ENCODE data around the gene AZI2.

Gene AZI2, protein sequence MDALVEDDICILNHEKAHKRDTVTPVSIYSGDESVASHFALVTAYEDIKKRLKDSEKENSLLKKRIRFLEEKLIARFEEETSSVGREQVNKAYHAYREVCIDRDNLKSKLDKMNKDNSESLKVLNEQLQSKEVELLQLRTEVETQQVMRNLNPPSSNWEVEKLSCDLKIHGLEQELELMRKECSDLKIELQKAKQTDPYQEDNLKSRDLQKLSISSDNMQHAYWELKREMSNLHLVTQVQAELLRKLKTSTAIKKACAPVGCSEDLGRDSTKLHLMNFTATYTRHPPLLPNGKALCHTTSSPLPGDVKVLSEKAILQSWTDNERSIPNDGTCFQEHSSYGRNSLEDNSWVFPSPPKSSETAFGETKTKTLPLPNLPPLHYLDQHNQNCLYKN

DNA sequence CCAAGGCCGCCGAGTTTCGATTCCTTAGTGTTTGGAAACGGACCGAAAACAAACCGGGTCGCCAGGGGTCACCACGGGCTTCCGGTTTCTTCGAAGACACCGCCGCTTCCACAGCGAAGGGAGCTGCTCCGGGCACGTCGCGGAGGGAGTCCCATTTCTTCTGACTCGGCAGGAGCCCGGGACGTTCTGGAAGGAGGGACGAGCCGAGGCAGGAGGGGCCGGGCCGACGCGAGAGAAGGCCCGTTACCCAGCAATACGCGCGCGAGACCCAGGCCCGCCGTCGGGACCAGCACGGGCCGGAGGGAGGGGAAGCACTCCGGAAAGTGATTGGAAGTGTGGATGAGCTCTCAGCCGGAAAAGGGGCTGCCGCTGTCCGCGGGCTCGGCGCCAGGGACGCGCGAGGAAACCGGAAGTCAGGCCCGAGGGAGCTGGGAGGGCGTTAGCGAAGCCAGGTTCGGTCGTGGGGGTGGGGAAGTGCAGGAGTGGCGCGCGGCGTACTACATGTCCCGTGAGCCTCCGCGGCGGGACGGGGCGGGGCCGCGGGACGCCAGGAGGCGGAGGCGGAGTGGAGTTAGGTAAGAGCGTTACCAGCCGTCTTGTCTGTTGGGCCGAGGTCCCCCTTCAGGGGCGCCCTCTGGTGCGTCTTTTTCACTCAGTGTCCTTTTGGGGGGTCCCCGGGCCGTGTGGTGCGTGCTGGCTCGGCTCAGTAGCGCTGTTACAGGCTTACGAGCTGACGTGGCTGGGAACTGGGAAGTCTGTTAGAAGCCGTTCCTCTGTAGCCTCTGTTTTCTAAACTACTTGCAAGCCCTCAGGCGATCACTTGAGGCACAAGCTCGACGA lies at the start of gene AZI2, which contains the start of gene ZCWPW2:
AZI2 (minus strand) TSS at position 196 of the 840 bp plus-strand sequence. CDS start 8,207 bp downstream, outside the sequence.
ZCWPW2 (plus strand) TSS at position 93 of the 840 bp plus-strand sequence. CDS start 64,348 bp downstream, outside the sequence.
- intact Hi-C loops (cut with DNase I; ENCODE audit: low total_unique reads): no loop called here
- peak within 1 kb of the TSS; percentile 98 to 100 for H3K27ac ChIP-seq
- H3K4me3 ChIP-seq: peak within 1 kb of the TSS; percentile 69 to 92
- TF ChIP-seq, protein P1, sequence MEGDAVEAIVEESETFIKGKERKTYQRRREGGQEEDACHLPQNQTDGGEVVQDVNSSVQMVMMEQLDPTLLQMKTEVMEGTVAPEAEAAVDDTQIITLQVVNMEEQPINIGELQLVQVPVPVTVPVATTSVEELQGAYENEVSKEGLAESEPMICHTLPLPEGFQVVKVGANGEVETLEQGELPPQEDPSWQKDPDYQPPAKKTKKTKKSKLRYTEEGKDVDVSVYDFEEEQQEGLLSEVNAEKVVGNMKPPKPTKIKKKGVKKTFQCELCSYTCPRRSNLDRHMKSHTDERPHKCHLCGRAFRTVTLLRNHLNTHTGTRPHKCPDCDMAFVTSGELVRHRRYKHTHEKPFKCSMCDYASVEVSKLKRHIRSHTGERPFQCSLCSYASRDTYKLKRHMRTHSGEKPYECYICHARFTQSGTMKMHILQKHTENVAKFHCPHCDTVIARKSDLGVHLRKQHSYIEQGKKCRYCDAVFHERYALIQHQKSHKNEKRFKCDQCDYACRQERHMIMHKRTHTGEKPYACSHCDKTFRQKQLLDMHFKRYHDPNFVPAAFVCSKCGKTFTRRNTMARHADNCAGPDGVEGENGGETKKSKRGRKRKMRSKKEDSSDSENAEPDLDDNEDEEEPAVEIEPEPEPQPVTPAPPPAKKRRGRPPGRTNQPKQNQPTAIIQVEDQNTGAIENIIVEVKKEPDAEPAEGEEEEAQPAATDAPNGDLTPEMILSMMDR (IDR thresholded peaks at IDR 0.05): peak; percentile 6 to 19
- H3K27me3 ChIP-seq: no peaks in the 10 kb centered on the region
- DNase-seq: peak; percentile 94 to 97
- peaks cover 9 to 25% (median 22%) of the 10 kb centered on the region in 3 donors for H3K36me3 ChIP-seq
- peaks cover 0 to 46% (median 17%) of the 10 kb centered on the region in 4 donors for H3K4me1 ChIP-seq
- H3K9me3 ChIP-seq: peaks cover 0 to 20% (median 6%) of the 10 kb centered on the region in 3 donors

DNA sequence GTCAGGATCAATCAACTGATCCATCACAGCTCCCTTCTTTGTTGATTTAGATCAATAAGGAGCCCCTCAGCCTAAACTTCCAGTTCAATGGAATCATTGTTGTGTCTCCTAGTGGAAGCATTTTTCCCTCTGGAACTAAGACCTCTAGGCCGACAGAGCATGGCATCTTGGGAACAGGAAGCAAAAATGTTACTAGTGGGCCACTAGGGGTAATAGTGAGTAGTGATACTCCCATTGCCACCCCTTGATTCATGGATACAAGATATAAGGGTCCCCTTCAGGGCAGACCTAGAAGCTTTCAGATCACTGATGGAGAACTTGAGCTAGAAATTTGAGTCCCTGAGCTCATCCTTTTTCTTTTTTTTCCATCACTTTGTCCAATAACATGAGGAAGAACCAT lies 40.4 kb upstream of the AZI2 start:
- Histone ChIP-seq H3K27me3 (no peaks in the 10 kb centered on the region), H3K4me3 (no peak overlapping the region), H3K9me3 (peaks cover 0 to 18% (median 3%) of the 10 kb centered on the region in 3 donors), H3K36me3 (peaks cover 0 to 18% (median 14%) of the 10 kb centered on the region in 3 donors), H3K4me1 (no peaks in the 10 kb centered on the region), H3K27ac (no peak overlapping the region)
- TF ChIP-seq, protein P1 (IDR thresholded peaks at IDR 0.05): no peak
- DNase-seq: no peak
- intact Hi-C loops (cut with DNase I; ENCODE audit: low total_unique reads): no loop called here

DNA sequence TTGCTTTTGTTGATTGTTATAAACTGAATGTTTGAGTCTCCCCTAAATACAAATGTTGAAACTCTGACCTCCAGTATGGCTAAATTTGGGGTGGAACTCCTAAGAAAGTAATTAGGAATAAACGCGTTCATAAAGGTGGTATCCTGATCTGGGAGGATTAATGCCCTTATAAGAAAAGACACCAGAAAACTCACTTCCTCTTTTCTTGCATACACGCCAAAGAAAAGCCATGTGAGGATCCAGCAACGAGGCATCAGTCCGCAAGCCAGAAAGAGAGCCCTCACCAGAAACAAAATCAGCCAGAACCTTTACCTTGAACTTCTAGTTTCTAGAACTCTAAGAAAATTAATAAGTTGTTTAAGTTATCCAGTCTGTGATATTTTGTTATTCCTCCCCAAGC lies 37.4 kb upstream of the AZI2 start:
- Histone ChIP-seq H3K4me1 (no peaks in the 10 kb centered on the region), H3K4me3 (no peak overlapping the region), H3K9me3 (no peaks in the 10 kb centered on the region), H3K27ac (no peak overlapping the region), H3K27me3 (no peaks in the 10 kb centered on the region), H3K36me3 (peaks cover 0 to 11% (median 0%) of the 10 kb centered on the region in 3 donors)
- DNase-seq: no peak
- intact Hi-C loops (cut with DNase I; ENCODE audit: low total_unique reads): no loop called here
- TF ChIP-seq, protein P1 (IDR thresholded peaks at IDR 0.05): no peak

DNA sequence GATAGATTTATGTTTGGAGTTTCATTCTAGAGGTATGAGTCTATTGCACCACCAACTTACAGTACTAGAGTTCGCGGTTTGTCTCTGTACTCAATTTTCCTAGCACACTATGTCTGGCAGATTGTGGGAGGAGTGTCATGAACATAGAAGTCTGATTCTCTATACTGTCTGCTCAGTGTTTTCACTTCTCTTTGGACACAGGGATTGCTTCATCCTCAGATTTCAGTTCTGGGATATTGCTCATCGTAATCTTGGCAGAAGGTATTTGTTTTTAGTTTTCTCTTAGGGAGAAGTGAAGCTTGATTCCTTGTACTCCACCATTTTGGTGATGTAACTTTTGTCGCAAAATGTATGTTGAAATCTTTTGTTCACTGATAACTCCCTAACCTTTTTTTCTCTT lies 27.8 kb upstream of the AZI2 start:
- H3K36me3 ChIP-seq: no peaks in the 10 kb centered on the region
- no peak for DNase-seq
- no peak overlapping the region for H3K4me3 ChIP-seq
- H3K27ac ChIP-seq: no peak overlapping the region
- TF ChIP-seq, protein P1 (IDR thresholded peaks at IDR 0.05): no peak
- H3K4me1 ChIP-seq: no peaks in the 10 kb centered on the region
- H3K9me3 ChIP-seq: no peaks in the 10 kb centered on the region
- no peaks in the 10 kb centered on the region for H3K27me3 ChIP-seq
- intact Hi-C loops (cut with DNase I; ENCODE audit: low total_unique reads): no loop called here

DNA sequence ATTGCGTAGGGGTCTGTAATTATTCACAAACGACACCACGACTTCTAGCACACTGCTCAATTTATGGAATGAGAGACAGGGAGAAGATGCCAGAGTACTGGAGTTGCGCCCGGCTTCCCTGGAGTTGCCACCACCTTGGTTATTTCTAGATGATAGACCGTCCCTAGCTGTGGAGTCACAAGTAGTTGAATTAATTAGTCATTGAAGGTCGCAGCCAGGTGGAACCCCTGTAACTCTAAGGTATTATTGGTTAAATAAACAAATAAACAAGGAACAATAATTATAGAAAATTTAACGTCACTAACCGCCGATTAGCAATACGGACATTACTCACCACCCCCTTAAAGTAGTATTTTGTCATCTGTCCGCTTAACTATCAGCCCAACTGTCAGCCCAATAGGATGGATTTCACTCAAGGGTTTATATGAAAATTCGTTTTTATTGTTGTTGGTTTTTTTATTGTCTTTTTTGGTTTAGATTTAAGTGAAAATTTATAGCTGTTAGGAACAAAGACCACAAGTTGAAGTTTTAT lies 911 bp upstream of the AZI2 start:
- Histone ChIP-seq H3K27ac (peak overlapping the region; percentile 98 to 100), H3K4me1 (peaks cover 0 to 39% (median 17%) of the 10 kb centered on the region in 4 donors), H3K36me3 (peaks cover 11 to 27% (median 26%) of the 10 kb centered on the region in 3 donors), H3K4me3 (peak overlapping the region; percentile 69 to 92), H3K9me3 (peaks cover 0 to 23% (median 10%) of the 10 kb centered on the region in 3 donors), H3K27me3 (no peaks in the 10 kb centered on the region)
- TF ChIP-seq, protein P1 (IDR thresholded peaks at IDR 0.05): no peak
- no peak for DNase-seq
- intact Hi-C loops (cut with DNase I; ENCODE audit: low total_unique reads): no loop called here
